ENCODE measurements around the gene CHIT1.

DNA sequence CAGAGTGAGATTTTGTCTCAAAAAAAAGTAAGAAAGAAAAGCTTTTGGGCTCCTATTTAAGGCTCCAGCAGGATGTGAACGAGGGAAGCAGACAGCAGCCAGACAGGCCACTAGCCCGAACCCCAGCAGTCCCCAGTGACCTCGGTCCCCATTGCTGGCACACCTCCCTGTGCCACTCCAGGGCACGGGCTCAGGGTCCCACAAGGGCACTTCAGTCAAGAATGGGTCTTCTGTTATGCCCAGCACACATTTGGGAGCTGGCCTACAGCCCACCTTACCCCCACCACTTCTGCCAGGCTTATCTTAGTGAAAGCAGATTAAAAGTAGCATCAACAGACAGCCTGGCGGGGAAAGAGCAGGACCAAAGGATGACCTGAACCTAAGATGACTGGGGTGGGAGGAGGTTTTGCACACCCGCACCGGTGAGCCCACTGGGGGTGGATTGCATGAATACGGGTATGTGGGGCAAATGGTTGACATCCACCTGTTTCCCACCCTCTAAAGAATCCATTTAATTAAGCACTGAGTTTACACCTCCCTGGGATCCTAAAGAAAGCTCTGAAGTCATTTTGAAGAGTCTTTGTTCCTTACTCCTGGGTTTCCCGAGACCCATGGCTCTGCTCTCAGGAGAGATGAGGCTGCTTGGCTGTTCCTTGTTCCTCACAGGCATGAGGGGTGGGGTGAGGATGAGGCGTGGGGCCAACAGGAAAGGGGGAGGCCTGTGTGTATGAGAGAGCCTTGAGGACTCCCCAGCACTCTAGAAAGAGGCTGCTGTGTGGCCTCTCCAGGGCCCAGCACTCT, 47.7 kb downstream of the CHIT1 start:
- TF ChIP-seq YY1 (IDR thresholded peaks at IDR 0.05; ENCODE audit: insufficient read depth, insufficient read length) (no peak), SUZ12 (IDR thresholded peaks at IDR 0.05; ENCODE audit: extremely low read depth, insufficient read depth, insufficient read length) (no peak)

All from NT2/D1 (cell line).